ENCODE measurements around the gene EMC8. TPM values are rescaled to one million over a fixed set of nuclear protein-coding genes. Genes with fewer than 3 reads are reported as not detected.

EMC8 gene
- total and polyA plus RNA-seq, 10 of the 15 experiments (the other 5 are each of a cell fraction or from before 2014, with no cell fraction given): 7.8 to 62.0 (median 33.5) TPM

- CTCF ChIA-PET: no interaction called here
- BruUV-seq (replicated peaks): no TSS peak
- H3K4me1 ChIP-seq (ENCODE audit: control insufficient read depth, insufficient read depth, low read length): peaks cover 15% of the 10 kb centered on the region
- no peaks in the 10 kb centered on the region; the same call in 1 of the 2 replicates for H4K20me1 ChIP-seq (ENCODE audit: control insufficient read depth, insufficient read depth)
- POLR2A ChIA-PET: no interaction called here
- no peaks in the 10 kb centered on the region for H3K36me3 ChIP-seq (ENCODE audit: control insufficient read depth in 2 of 2, insufficient read depth in 2 of 2, low read length in 1 of 2)
- no peak overlapping the region for H2AFZ ChIP-seq (ENCODE audit: control insufficient read depth, low read depth, low read length)
- in situ Hi-C loops (cut with MboI): no loop called here
- SMC1A ChIA-PET (ENCODE audit: uncharacterized antibody, unreplicated experiment): no interaction called here
- no peak for FAIRE-seq
- H3K4me2 ChIP-seq (ENCODE audit: control insufficient read depth, insufficient read depth): no peak overlapping the region
- intact Hi-C loops (cut with micrococcal nuclease; ENCODE audit: unreplicated experiment): loop anchor here (2.0 kb wide), 1 partner anchor 23 kb away; no protein-coding TSS in a partner anchor
- no peaks in the 10 kb centered on the region; the same call in 2 of the 3 replicates for H3K9me3 ChIP-seq (replicated peaks; ENCODE audit: control insufficient read depth, insufficient read depth, low read length)
- H3K79me2 ChIP-seq (ENCODE audit: control insufficient read depth, insufficient read depth, low read length): no peaks in the 10 kb centered on the region
- no peaks in the 10 kb centered on the region for H3K27me3 ChIP-seq (replicated peaks in 1 of 2; ENCODE audit: control insufficient read depth in 2 of 2, insufficient read depth in 2 of 2, low read length in 1 of 2)
- 75% methylated on average over 11 of the region's 11 CpGs for WGBS (ENCODE audit: insufficient coverage, insufficient replicate concordance, low lambda C conversion rate, missing lambda C conversion rate)
- H3K4me3 ChIP-seq: no peak overlapping the region
- no peak overlapping the region for H3K9ac ChIP-seq (ENCODE audit: control insufficient read depth, insufficient read depth, low read length)
- RAD21 ChIA-PET (ENCODE audit: unreplicated experiment): no interaction called here
- no peak overlapping the region for H3K27ac ChIP-seq (ENCODE audit: control insufficient read depth, insufficient read depth)
- ATAC-seq: no peak
- TF ChIP-seq EED (IDR thresholded peaks at IDR 0.05; ENCODE audit: low read depth) (no peak), NRF1 (conservative IDR thresholded peaks at IDR 0.05; ENCODE audit: low read depth, low read length) (no peak), NBN (IDR thresholded peaks at IDR 0.05) (no peak), JUNB (IDR thresholded peaks at IDR 0.05) (no peak), GATAD2B (conservative IDR thresholded peaks at IDR 0.05; ENCODE audit: low read depth) (no peak), MTA2 (IDR thresholded peaks at IDR 0.05; ENCODE audit: low read depth) (no peak), RFX5 (IDR thresholded peaks at IDR 0.05; ENCODE audit: low read depth, low read length) (no peak), NFYB (IDR thresholded peaks at IDR 0.05; ENCODE audit: insufficient read depth, low read depth, low read length) (0 out of 2 replicates have a peak, but pooled peaks have one; percentile 12), SUPT20H (IDR thresholded peaks at IDR 0.05; ENCODE audit: borderline replicate concordance, control insufficient read depth, low read depth, low read length) (no peak), CREM (IDR thresholded peaks at IDR 0.05; ENCODE audit: low read depth) (no peak), PKNOX1 (IDR thresholded peaks at IDR 0.05) (peak; percentile 74)
- TF ChIP-seq, protein P1, sequence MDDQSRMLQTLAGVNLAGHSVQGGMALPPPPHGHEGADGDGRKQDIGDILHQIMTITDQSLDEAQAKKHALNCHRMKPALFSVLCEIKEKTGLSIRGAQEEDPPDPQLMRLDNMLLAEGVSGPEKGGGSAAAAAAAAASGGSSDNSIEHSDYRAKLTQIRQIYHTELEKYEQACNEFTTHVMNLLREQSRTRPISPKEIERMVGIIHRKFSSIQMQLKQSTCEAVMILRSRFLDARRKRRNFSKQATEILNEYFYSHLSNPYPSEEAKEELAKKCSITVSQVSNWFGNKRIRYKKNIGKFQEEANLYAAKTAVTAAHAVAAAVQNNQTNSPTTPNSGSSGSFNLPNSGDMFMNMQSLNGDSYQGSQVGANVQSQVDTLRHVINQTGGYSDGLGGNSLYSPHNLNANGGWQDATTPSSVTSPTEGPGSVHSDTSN (IDR thresholded peaks at IDR 0.05; ENCODE audit: insufficient replicate concordance, low read depth, low read length): peak; percentile 77
- DNase-seq (ENCODE audit: low read depth, low spot score): no peak
Measured at GRCh38 chr16:85733839-85734170, 65.5 kb downstream of the EMC8 start.

All from GM12878 (cell line).